Endothelial cell of umbilical vein (primary cell): Measurements from ENCODE around the gene MACF1.
A peak's percentile ranks its signal among the peaks of the same experiment; 100 is the strongest.

Experiments
- CTCF ChIP-seq, 2 donors: IDR thresholded peaks; 1 replicate in 1 of 2; 2 replicates in 1 of 2; pipeline ENCODE4 v1.5.1; 2011; ENCODE audit warnings: low read length in 2 of 2, mild to moderate bottlenecking in 2 of 2, moderate library complexity in 2 of 2, control low read depth in 1 of 2, inconsistent platforms in 1 of 2, low read depth in 1 of 2; ENCODE audit not compliant: insufficient read depth in 1 of 2; ENCODE audit errors: extremely low read depth in 1 of 2
- POLR2A ChIP-seq: IDR thresholded peaks from 2 replicates; pipeline ENCODE4 v1.6.1; 2012; ENCODE audit warnings: low read depth, mild to moderate bottlenecking, control low read depth, low read length

- TF ChIP-seq CTCF (IDR thresholded peaks at IDR 0.05; ENCODE audit: extremely low read depth in 1 of 2, insufficient read depth in 1 of 2, low read depth in 1 of 2, low read length in 2 of 2) (peak; percentile 48 to 50), POLR2A (peak; percentile 16)
These were observed 20.8 kb upstream of the MACF1 start for GRCh38 chr1:39183503-39184353.
